NCI-H2227 treated with DMSO at 0.1 percent for 48 hours (cell line): Measurements from ENCODE around the gene TYMP.

Source experiments
- DNase-seq: peaks from one replicate; lab custom pipeline; 2025; lab: John Stamatoyannopoulos, UW

Gene TYMP

DNA sequence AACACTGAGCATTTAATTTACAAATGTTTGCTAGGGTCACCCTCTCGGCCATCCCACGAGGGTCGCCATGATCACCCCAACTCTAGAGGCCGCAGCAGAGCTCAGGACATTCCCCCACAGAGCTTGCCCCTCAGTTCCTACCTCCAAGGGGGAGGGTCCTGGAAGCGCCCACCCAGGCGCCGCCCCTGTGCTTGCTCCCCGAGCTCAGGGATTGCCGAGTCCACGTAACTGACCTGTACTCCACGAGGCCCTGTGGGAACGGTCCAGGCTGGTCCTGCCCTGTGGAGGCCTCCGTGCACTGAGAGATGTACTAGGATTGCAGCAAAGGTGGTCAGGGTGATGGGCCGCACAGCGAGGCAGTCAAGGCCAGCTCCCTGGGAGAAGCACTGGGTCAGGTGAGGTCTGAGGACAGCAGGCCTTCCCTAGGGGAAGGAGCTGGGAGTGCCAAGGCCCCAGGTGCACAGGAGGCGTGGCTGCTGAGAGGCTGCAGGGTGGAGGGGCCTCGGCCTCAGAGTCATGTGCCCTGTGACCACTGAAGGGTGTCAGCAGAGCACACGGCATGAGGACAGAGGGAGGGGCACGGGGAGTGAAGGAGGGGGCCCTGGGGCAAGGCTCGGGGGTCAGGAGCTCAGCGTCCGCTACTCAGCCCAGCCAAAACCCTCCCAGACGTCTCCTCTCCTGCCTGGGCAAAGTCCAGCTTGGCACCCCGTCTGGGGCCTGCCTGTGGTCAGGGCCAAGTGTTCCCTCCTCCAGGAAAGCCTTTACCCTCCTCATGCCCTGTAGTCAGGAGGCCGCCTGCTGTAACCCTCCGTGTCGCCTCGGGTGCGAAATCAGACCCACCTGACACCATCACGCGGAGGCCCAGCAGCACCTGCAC is 45.6 kb downstream of the TYMP start:
- no peak for DNase-seq

DNA sequence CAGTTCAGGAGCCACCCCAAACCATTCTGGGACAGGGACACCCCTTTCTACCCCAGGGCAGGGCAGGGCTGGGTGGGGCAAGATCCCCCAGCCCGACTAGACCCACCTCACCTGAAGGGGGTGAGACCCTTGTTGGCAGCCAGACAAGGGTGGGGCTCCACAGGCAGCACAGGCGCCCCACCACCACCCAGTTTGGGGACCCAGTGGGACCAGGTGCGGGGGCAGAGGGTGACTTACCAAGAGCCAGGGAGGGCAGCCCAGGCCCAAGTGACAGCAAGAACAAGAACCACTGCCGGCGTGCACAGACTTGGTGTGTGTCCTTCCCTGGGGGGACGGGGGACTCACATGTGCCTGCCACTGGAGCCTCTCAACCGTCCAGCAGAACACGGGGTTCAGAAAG is 46.3 kb downstream of the TYMP start:
- no peak for DNase-seq

DNA sequence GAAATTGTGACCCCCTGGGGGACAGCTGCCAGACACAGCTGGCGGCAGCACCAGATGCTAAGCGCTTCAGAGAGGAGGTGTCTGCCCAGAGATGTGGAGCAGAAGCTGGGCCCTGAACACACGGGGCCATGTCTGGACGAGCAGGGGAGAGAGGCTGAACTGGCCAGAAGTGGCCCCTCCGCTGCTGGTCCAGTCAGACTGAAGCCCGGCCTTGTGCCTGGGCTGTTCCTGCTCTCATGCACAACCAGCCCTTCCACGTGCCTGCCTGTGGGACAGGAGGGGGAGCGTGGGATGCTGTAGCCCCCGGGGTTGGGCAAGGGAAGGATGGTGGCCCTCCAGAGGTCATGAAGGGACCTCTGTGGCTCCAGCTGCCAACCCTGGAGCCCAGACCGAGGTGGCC is 46.7 kb downstream of the TYMP start:
- no peak for DNase-seq

DNA sequence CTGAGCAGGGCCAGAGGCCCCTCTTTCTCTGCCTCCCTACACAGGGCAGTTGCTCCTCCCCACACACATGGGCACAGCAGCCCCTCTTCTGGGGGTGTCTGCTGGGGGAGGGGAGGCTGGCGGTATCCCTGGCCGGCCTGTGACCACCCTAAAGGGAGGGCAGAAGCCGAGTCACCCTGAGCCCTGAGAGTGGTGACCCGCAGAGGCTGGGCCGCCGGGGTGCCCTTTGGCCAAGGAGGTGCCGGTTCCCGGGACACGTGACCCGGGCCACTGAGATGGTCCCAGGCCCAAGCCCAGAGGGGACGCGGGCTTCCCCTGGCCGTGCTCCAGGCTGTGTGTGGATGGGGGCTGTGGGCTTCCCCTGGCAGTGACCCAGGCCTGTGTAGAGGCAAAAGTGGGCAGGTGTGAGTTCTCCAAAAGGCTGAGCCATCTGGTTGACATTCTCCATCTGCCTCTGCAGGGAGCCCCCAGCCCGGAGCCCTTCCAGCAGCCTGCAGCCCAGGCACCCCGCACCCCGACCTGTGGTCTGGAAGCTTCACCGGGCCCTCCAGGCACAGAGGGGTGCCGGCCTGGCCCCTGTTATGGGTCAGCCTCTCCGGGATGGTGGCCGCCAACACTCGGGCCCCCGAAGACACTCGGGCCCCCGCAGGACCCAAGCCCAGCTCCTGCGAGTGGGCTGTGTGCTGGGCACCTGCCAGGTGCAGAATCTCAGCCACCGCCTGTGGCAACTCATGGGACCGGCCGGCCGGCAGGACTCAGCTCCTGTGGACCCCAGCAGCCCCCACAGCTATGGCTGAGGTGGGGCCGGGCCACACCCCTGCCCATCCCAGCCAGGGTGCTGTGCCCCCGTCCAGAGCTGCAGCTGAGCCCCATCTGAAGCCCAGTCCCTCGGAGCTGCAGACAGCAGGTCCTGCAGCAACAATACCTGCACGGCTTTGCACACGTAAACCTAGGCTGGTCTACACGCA is 47.4 kb downstream of the TYMP start:
- DNase-seq = no peak

DNA sequence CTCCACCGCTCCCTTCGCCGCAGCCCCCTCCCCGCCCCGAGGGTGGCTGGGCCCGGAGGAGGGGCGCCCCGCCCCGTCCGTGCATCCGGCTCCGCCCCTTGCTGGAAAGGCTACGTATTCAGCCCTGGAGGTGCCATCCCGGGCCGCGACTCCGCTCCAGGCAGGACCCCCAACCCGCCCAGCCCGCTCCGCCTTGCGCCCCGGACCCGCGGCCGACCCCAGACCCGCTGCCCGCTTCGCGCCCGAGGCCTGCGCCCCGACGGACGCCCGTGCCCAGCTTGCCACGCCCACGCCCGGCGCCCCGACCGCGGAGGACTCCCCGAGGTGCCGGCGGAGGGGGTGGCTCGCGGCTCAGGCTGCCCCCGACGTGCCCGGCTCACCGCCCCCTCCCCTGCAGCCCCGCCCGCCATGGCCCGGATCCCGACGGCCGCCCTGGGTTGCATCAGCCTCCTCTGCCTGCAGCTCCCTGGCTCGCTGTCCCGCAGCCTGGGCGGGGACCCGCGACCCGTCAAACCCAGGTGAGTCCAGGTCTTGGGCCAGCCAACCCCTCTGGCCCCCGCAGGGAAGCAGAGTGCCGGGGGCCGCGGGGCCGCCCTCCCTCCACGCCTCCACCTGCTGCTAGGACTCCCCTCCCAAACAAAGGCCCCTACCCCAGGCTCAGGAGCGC is 48.2 kb downstream of the TYMP start, which contains the start of gene ADM2:
Gene ADM2 (plus strand): TSS at position 104 of the 667 bp plus-strand sequence. CDS start 305 bp downstream, at position 409.
- no peak for DNase-seq

DNA sequence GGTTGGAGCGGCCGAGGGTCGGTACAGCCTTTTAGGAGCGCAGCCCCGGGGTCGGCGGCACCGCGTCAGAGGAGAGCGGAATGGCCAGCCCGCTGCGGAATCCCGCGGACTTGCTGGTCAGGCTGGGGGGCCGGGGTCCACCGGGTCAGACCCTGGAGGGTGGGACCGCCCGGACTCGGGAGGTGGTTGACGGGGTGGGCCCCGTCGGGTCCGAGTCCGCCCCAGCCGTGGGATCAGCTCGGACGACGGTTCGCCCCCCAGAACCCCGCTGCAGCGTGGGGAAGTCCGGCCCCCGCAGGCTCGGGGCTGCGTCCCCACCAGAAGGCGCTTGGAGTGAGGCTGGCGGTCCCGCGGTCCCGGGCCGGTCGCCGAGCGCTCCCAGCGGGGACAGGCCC is 48.8 kb downstream of the TYMP start:
- no peak for DNase-seq

DNA sequence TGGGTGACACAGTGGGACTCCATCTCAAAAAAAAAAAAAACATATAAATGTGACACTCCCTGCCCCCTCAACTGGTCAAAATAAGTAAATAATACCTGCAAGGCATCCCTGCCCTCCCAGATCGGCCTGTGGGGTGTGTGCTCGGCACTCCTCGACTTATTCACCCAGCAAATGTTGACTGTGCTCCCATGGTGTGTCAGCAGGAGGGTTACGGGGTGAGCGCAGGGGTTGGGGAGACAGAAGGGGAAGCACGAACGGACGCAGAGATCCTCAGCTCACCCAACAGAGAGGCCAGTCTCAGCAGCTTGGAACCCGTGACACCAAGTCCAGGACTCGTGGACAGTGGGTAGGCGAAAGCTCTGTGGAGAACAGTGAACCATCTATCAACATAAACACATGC is 50.1 kb downstream of the TYMP start:
- no peak for DNase-seq

DNA sequence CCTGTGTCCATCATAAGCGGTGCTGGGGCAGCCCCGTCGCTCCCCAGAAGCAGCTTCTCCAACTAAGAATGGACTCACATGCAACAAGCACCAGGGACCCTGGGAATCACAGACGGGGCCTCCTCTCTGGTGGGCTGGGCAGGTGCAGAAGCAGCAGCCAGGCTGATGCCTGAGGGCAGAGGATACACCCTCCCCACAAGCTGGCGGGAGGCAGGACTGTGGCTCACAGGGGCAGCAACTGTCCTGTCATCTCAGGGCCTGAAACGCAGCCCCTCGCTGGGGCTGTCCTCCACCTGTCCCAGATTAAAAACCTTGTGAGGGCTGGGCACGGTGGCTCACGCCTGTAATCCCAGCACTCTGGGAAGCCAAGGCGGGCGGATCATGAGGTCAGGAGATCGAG is 51.9 kb downstream of the TYMP start:
- DNase-seq = no peak

DNA sequence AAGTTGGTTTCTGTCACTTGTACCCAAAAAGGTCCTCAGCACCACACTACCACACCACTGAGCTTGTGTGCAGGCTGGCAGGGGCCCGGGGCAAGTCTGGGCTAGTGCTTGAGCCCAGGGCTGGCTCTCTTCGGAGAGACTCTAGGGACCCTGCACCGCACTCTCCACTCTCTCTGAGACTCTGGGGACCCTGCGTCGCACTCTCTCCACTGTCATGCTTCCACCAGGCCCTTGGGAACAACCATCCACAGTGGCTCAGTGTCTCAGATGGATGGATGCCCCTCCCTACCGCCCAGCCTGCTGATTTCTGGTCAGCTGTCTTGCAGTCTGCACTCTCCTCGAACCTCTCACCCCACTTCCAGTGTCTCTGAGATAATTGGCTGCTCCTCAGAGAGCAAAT is 52.9 kb downstream of the TYMP start:
- DNase-seq = no peak
